NOMO-1 (cell line): ENCODE results near the gene URAD.
A peak's percentile ranks its signal among the peaks of the same experiment; 100 is the strongest.
"Not testable (repeated sequence)": the region's sequence is repeated elsewhere in the genome, so short reads cannot be mapped to it uniquely, and the experiment has no call there.

Experiments used
- DNase-seq, 2 experiments: peaks; one replicate each; lab custom pipeline; 2025; ENCODE audit not compliant: unreplicated experiment in 2 of 2; lab: John Stamatoyannopoulos, UW

The URAD gene

DNA sequence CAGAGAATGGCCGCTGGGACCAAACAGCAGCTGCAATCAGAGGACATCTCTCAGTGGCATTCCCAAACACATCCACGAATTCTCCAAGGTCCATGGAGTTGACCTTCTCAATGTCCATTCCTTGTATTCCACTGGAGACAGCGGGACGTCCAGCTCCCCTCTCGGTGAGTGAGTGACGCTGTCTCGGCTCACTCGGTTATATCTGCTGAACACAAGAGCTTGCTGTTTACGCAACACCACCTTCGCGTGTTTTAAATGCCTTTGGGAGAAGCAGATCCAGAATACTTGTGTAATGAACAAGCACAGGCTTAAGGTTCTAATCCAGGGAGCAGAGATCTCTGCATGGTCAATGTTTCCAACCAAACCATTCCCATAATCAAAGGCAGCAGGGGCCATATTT lies at the start of gene URAD:
URAD (minus strand) TSS at position 174 of the 400 bp plus-strand sequence; CDS start at position 118, 56 bp downstream.
- no peak for DNase-seq

DNA sequence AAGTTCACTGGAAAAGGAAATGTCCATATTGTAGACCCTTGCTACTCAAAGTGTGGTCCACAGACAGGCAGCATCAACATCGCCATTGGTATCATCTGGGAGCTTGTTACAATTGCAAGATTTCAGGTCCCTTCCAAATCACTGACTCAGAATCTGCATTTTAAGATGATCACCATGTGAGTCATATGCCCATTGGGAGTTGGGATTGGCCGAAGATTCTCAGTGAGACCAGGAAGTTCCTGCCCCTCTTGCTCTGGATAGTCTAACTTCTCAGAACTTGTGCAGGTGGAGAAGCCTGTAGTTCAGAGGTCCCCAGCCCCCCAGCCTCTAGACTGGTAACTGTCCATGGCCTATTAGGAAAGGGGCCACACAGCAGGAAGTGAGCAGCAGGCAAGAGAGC lies 48.9 kb upstream of the URAD start:
- peak; percentile 8 to 70 for DNase-seq

- no peak for DNase-seq
Measured at GRCh38 chr13:28035146-28035782, 46.8 kb upstream of the URAD start.

GRCh38 chr13:28033894-28034655 lies 45.6 kb upstream of the URAD start:
- DNase-seq = no peak

GRCh38 chr13:28032438-28032837 lies 43.9 kb upstream of the URAD start:
- DNase-seq = not testable (repeated sequence)

- DNase-seq = peak; percentile 68 to 88
Measured at GRCh38 chr13:28031896-28032288, 43.4 kb upstream of the URAD start.

- peak; percentile 97 for DNase-seq
Measured at GRCh38 chr13:28031220-28031895, 42.9 kb upstream of the URAD start.

- DNase-seq = no peak
Measured at GRCh38 chr13:28027607-28028364, 39.3 kb upstream of the URAD start.

GRCh38 chr13:28027071-28027470 lies 38.6 kb upstream of the URAD start:
- DNase-seq = no peak

DNA sequence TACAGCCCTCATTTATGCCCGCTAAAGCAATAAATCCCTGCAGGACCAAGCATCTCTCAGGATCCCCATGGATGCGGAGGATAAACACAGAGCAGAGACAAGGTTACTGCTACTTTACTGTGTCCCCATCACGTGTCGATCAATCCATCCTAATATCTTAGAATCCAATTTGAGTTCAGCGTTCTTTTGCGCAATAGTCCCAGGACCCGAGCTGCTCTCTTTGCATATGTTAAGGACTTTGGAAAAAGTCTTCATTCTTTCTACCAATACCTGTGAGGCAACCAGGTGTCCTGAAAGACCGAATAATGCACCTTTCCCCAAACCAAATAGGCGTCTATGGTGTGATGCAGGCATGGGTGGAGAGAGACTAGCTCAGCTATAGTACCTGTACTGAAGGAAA lies 38.0 kb upstream of the URAD start:
- DNase-seq = no peak

DNA sequence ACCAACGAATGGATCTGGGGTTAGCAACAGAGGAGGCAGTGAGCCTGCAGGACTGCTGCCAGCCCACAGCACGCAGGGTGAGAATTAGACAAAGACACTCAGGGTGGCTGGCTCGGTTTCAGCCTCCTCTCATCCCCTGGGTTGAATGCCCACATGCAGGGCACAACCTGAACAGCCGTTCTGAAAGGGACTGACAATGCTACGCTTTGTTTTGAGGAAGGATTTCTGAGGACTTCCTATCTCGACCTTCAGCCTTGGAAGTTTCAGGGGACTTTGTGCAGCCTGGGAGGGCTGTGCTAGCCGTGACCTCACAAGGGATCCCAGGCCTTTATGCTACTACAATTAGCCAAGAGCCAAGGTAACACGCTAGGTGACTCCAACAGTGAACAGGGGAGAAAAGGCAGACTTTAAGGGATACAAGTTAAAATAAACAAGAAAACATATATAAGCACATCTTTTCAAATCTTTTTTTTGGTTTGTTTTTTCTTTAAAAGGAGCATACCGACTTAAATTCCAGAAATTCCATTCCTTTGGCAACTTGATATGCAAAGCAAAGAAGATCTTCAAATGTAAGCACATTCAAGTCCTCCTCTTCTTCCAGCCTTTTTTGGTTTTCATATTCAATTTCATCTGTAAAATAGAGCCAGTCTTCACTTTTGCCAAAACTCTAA lies 34.5 kb upstream of the URAD start:
- no peak for DNase-seq

GRCh38 chr13:28014301-28014700 lies 25.8 kb upstream of the URAD start:
- no peak for DNase-seq

- no peak for DNase-seq
Measured at GRCh38 chr13:28013482-28013881, 25.0 kb upstream of the URAD start.

- DNase-seq = no peak
Measured at GRCh38 chr13:28012896-28013295, 24.4 kb upstream of the URAD start.

- no peak for DNase-seq
Measured at GRCh38 chr13:28012383-28012782, 23.9 kb upstream of the URAD start.

DNA sequence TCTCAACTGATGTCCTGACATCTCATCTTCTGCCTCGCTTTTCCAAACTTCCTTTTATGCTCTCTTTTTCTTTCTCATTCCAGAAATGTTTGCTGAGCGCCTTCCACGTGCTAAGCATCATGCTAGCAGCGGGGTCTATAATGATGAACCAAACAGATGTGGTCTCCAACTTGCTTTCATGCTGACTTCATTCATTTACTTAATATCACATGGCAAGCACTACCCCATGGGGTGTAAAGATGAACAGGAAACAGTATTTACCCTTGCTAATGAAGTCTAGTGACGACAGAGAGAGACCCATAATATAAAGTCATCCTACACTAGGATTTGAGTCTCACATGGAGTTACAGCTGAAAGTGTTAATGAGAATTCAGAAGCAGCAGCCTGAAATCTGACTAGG lies 21.6 kb upstream of the URAD start:
- no peak for DNase-seq

DNA sequence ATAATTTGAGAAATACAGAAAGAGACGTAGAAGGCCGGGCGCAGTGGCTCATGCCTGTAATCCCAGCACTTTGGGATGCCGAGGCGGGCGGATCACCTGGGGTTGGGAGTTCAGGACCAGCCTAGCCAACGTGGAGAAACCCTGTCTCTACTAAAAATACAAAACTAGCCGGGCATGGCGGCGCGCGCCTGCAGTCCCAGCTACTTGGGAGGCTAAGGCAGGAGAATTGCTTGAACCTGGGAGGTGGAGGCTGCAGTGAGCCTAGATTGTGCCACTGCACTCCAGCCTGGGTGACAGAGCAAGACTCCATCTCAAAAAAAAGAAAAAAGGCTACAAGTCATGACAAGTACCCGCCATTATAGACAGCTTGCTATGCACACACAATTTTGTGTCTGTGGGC lies 16.5 kb upstream of the URAD start:
- DNase-seq = not testable (repeated sequence)

DNA sequence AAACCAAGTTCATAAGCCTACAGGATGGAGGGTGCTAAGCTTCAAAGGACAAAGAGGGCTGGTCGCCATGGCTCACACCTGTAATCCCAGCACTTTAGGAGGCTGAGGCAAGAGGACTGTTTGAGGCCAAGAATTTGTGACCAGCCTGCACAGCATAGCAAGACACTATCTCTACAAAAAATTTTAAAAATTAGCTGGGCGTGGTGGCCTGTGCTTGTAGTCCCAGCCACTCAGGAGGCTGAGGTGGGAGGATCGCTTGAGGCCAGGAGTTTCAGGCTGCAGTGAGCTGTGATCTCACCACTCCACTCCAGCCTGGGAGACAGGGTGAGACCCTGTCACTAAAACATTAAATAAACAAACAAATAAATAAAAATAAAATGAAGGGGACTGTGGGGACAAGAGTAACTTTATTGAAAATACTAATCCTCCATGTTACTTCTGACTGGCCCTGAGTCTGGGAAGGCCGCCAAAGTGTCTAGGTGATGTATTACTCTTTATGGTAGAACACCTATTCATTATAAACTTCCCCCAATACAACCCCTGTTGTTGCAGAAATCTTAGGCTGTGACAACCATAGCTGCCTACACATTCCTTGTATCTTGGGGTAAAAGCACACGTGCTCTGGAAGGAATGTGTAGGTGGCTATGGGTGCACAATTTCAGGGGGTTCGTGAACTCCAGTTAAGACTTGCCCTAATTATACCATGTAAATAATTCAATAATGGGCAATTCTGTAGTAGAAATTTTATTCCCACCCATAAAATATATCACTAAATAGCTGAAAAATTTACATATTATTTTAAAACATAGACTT lies 14.6 kb upstream of the URAD start:
- DNase-seq = no peak

GRCh38 chr13:28001837-28002473 lies 13.5 kb upstream of the URAD start:
- no peak for DNase-seq
